NCI-H1417 treated with DMSO at 0.1 percent for 48 hours (cell line): ENCODE data around the gene KCNK17.

Source experiments
- DNase-seq: peaks from one replicate; lab custom pipeline; 2025; lab: John Stamatoyannopoulos, UW

Gene KCNK17

GRCh38 chr6:39335780-39336545 is 21.7 kb upstream of the KCNK17 start:
- no peak for DNase-seq

GRCh38 chr6:39333644-39334438 is 19.6 kb upstream of the KCNK17 start:
- DNase-seq, result no peak

- DNase-seq, result no peak
Observed at GRCh38 chr6:39330476-39330875, 16.3 kb upstream of the KCNK17 start.

- DNase-seq, result no peak
Observed at GRCh38 chr6:39330057-39330456, 15.8 kb upstream of the KCNK17 start.

- DNase-seq, result no peak
Observed at GRCh38 chr6:39328066-39328465, 13.8 kb upstream of the KCNK17 start.

GRCh38 chr6:39327507-39327906 is 13.3 kb upstream of the KCNK17 start:
- no peak for DNase-seq

- DNase-seq, result no peak
Observed at GRCh38 chr6:39322306-39322850, 8.2 kb upstream of the KCNK17 start, which contains the start of gene KCNK16. Gene KCNK16, minus strand, starts transcription at chr6:39322702. Its CDS starts 162 bp downstream, at chr6:39322540.

- no peak for DNase-seq
Observed at GRCh38 chr6:39321761-39322160, 7.5 kb upstream of the KCNK17 start.

GRCh38 chr6:39320363-39320984 is 6.3 kb upstream of the KCNK17 start:
- no peak for DNase-seq

- DNase-seq, result no peak
Observed at GRCh38 chr6:39319621-39320362, 5.6 kb upstream of the KCNK17 start.

GRCh38 chr6:39317256-39317655 is 3.0 kb upstream of the KCNK17 start:
- no peak for DNase-seq

- no peak for DNase-seq
Observed at GRCh38 chr6:39313526-39314272, 520 bp downstream of the KCNK17 start.

- DNase-seq, result no peak
Observed at GRCh38 chr6:39312912-39313525, 1.2 kb downstream of the KCNK17 start.

- no peak for DNase-seq
Observed at GRCh38 chr6:39310542-39310941, 3.7 kb downstream of the KCNK17 start.

- DNase-seq, result no peak
Observed at GRCh38 chr6:39309942-39310531, 4.2 kb downstream of the KCNK17 start.

GRCh38 chr6:39307462-39307861 is 6.8 kb downstream of the KCNK17 start:
- DNase-seq, result no peak

- no peak for DNase-seq
Observed at GRCh38 chr6:39304951-39305350, 9.3 kb downstream of the KCNK17 start.

GRCh38 chr6:39303425-39304153 is 10.6 kb downstream of the KCNK17 start:
- DNase-seq, result no peak

GRCh38 chr6:39302669-39303424 is 11.4 kb downstream of the KCNK17 start:
- DNase-seq, result no peak
